K562 (cell line): Measurements from ENCODE around the gene BAG5. TPM values are rescaled to one million over a fixed set of nuclear protein-coding genes. Genes with fewer than 3 reads are reported as not detected.
A peak's percentile ranks its signal among the peaks of the same experiment; 100 is the strongest.

Experiments used
- ATAC-seq: fragments of 200-7000 bp; cut with Tn5 transposase; 3 replicates; pipeline ENCODE4 v1.9.1; 2020; ENCODE audit warnings: moderate library complexity
- BruUV-seq: library from RNA; stranded (reverse); fragments of 400-500 nt; replicated peaks from 2 replicates; lab custom pipeline; 2021; lab: Mats Ljungman, UMichigan
- CTCF ChIA-PET: fragments of 300-600 bp; formaldehyde crosslinking; extraction: SDS; loops from one replicate; lab custom pipeline; 2021; ENCODE audit warnings: low intra/inter-chr PET ratio; lab: Yijun Ruan, JAX
- POLR2A ChIA-PET: fragments of 300-600, 350-650 bp; sonication (Branson Sonifier 250); formaldehyde crosslinking; extraction: SDS; loops from one replicate; lab custom pipeline; 2021; ENCODE audit warnings: antibody characterized with exemption, inconsistent platforms; lab: Yijun Ruan, JAX
- DNase-seq, 4 experiments: peaks; one replicate each; pipeline versions ENCODE4 v3.0.0 to v3.0.0-alpha.2; 2011 to 2018; ENCODE audit warnings: low spot score in 3 of 4, mixed read lengths in 3 of 4; ENCODE audit errors: extremely low read depth in 1 of 4
- FAIRE-seq: peaks from 2 replicates; lab custom pipeline; 2011; peaks lifted over from hg19 to GRCh38; lab: Jason Lieb, UNC
- H2AFZ ChIP-seq: 2 replicates; pipeline ENCODE4 v1.6.0; 2011; ENCODE audit warnings: low read depth, low read length, control low read depth, inconsistent platforms
- H3K27ac ChIP-seq: fragments of 200-600 bp; 3 replicates; pipeline ENCODE4 v1.8.0; 2011; ENCODE audit warnings: low read depth, mild to moderate bottlenecking, control low read depth, inconsistent platforms, low read length, moderate library complexity, mixed read lengths; ENCODE audit errors: extremely low read depth
- H3K27me3 ChIP-seq, 2 experiments: fragments of 300-600 bp in 1 of 2; 2 replicates in 1 of 2; 3 replicates in 1 of 2; pipeline versions ENCODE4 v1.6.0 to v1.8.0; 2011; ENCODE audit warnings: inconsistent platforms in 2 of 2, low read length in 2 of 2, mild to moderate bottlenecking in 1 of 2, mixed read lengths in 1 of 2, moderate library complexity in 1 of 2; ENCODE audit not compliant: control insufficient read depth in 2 of 2, insufficient read depth in 2 of 2
- H3K36me3 ChIP-seq: fragments of 300-600 bp; 3 replicates; pipeline ENCODE4 v1.8.0; 2011; ENCODE audit warnings: mild to moderate bottlenecking, low read length, inconsistent platforms; ENCODE audit not compliant: control insufficient read depth, insufficient read depth
- H3K4me1 ChIP-seq, 2 experiments: fragments of 200-600 bp in 1 of 2; replicated peaks in 1 of 2; 2 replicates in 1 of 2; 3 replicates in 1 of 2; pipeline versions ENCODE4 v1.5.1 to v1.8.0; 2011; ENCODE audit warnings: inconsistent platforms in 2 of 2, low read length in 2 of 2, mild to moderate bottlenecking in 1 of 2, mixed read lengths in 1 of 2, moderate library complexity in 1 of 2; ENCODE audit not compliant: control insufficient read depth in 2 of 2, insufficient read depth in 2 of 2
- H3K4me2 ChIP-seq: 2 replicates; pipeline ENCODE4 v1.6.1; 2011; ENCODE audit warnings: low read length, control low read depth, inconsistent platforms, mixed read lengths; ENCODE audit not compliant: insufficient read depth
- H3K4me3 ChIP-seq: fragments of 200-600 bp; sonication (generic), shearing (Covaris generic); 2 replicates; pipeline ENCODE4 v1.5.1; 2016; ENCODE audit warnings: control low read depth, inconsistent platforms
- H3K79me2 ChIP-seq: fragments of 200-600 bp; 3 replicates; pipeline ENCODE4 v1.8.0; 2011; ENCODE audit warnings: low read length, inconsistent platforms; ENCODE audit not compliant: control insufficient read depth, insufficient read depth
- H3K9ac ChIP-seq, 2 experiments: 2 replicates each; pipeline versions ENCODE4 v1.6.0 to v1.6.1; 2011; ENCODE audit warnings: low read depth in 2 of 2, low read length in 2 of 2, control low read depth in 1 of 2, inconsistent platforms in 1 of 2, mild to moderate bottlenecking in 1 of 2, mixed read lengths in 1 of 2; ENCODE audit not compliant: insufficient read depth in 1 of 2
- H3K9me1 ChIP-seq: one replicate; pipeline ENCODE4 v1.6.0; 2011; ENCODE audit warnings: inconsistent platforms, mild to moderate bottlenecking, low read length, moderate library complexity; ENCODE audit not compliant: control insufficient read depth, insufficient read depth
- H3K9me3 ChIP-seq: replicated peaks from 2 replicates; pipeline ENCODE4 v1.5.1; 2011; ENCODE audit warnings: low read depth, low read length, inconsistent platforms; ENCODE audit not compliant: control insufficient read depth, insufficient read depth
- H4K20me1 ChIP-seq: replicated peaks from 2 replicates; pipeline ENCODE4 v1.6.1; 2011; ENCODE audit warnings: low read length, inconsistent platforms, mixed read lengths; ENCODE audit not compliant: control insufficient read depth, insufficient read depth
- MAFF ChIP-seq: IDR thresholded peaks from 2 replicates; pipeline ENCODE4 v1.6.1; 2012; ENCODE audit warnings: low read length, improper control_type of control experiment
- PCBP1 ChIP-seq: fragments of 200-400 bp; formaldehyde crosslinking; IDR thresholded peaks from 2 replicates; pipeline ENCODE4 v1.6.1; 2018; ENCODE audit warnings: mild to moderate bottlenecking, low read depth, low read length; ENCODE audit not compliant: poor library complexity, severe bottlenecking
- WGBS: fragments of 100-300 bp; shearing (Covaris generic); methylation state at CpG from one replicate; pipeline ENCODE4 v1.1.6; 2016; ENCODE audit warnings: low coverage, mixed read lengths; ENCODE audit not compliant: insufficient coverage; ENCODE audit errors: missing lambda C conversion rate; 5-methylcytosine and 5-hydroxymethylcytosine counted together
- in situ Hi-C: fragments of 300-500 bp; cut with MboI; formaldehyde crosslinking; loops from 4 replicates; pipeline ENCODE4 v1.15.0; 2018; ENCODE audit warnings: inconsistent platforms, mixed read lengths
- intact Hi-C: fragments of 100-400 bp; cut with micrococcal nuclease; formaldehyde crosslinking; loops from 2 replicates; pipeline ENCODE4 v1.14.2; 2022
- polyA plus RNA-seq, 8 experiments: library from polyadenylated mRNA; depleted of rRNA in 4 of 8; stranded (reverse) in 5 of 8; unstranded in 3 of 8; fragments of >200 nt; fragmentation: Nextera tagmentation in 2 of 8; fragmentation: Illumina TruSeq in 1 of 8; extraction: Ambion mirVana in 2 of 8; extraction: Trizol in 1 of 8; gene quantifications; 2 replicates each; pipeline versions ENCODE4 v1.2.1 to v1.2.3, GENCODE V29; 2011 to 2014; ENCODE audit warnings: inconsistent platforms in 1 of 8, missing spikeins in 1 of 8
- total RNA-seq, 7 experiments: library from RNA; depleted of rRNA in 6 of 7; stranded (reverse); fragments of >200 nt in 6 of 7; fragmentation: Illumina TruSeq in 2 of 7; extraction: Trizol in 2 of 7; gene quantifications; 2 replicates each; pipeline versions ENCODE4 v1.2.1 to v1.2.3, GENCODE V29; 2011 to 2021; ENCODE audit warnings: low replicate concordance in 1 of 7
- TF ChIP-seq, protein P1 (sequence below): sonication (generic); formaldehyde crosslinking; IDR thresholded peaks from 2 replicates; pipeline ENCODE4 v1.8.0; 2022; ENCODE audit warnings: missing genetic modification reagents, mild to moderate bottlenecking, borderline replicate concordance
- TF ChIP-seq, protein P2 (sequence below): fragments of 450-650 bp; IDR thresholded peaks from 2 replicates; pipeline ENCODE4 v1.6.1; 2017; ENCODE audit warnings: mild to moderate bottlenecking, moderate library complexity

BAG5 gene
- total and polyA plus RNA-seq, 9 of the 15 experiments (the other 6 are each of a cell fraction or from before 2014, with no cell fraction given), result 7.9 to 21.4 (median 13.2) TPM

DNA sequence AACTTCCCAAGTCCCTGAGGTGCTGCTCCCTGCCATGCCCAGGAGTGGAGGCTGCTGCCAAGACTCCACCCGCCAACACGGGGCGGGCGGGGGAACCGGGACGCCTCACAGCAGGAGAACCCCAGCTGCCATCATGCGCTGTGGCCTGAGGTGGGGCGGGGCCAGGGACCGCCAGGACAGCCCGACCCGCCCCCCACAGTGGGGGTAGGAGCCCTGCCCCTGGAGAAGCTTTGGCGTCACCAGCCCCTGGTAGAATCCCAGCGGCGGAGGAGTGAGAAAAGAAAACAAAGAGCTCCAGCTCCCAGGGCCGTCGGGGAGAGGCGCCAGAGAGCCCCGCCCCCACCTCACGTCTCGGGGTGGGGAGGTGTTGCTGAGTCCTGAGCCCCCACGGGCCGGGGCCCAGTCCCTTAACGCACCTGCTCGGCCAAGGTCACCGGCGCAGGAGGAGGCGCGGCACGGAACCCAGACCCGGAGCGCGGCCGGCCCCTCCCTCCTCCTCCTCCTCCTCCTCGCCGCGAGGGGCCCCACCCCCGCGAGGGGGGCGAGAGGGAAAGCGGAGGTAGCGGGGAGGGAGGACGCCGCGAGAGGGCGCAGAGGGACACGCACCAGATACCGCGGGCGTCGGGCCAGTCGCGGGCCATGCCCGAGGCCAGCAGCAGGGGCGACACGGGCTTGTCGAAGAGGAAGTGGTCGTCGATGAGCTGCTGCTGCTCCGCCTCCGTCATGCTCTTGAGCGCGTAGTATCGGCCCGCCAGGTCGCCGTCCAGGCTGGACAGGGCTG lies 41.6 kb downstream of the BAG5 start:
- H3K4me1 ChIP-seq, result peaks cover 41 to 85% of the 10 kb centered on the region in 2 experiments
- peak overlapping the region; percentile 83 for H3K27ac ChIP-seq
- H3K79me2 ChIP-seq, result peaks cover 23% of the 10 kb centered on the region
- peak overlapping the region; percentile 73 to 93; a peak in 3 of 4 replicates for H3K9ac ChIP-seq
- intact Hi-C loops, result loop anchor here (10.0 kb wide), 1 partner anchor 126 kb away; no protein-coding TSS in a partner anchor
- H3K4me2 ChIP-seq, result peak overlapping the region; percentile 78
- no peak for FAIRE-seq
- POLR2A ChIA-PET, result interaction anchor here (0.6 to 2.5 kb wide), 9 partner anchors 10 to 684 kb away, joined by 3 to 12 read pairs (median 3); no protein-coding TSS in a partner anchor
- BruUV-seq, result no TSS peak
- CTCF ChIA-PET, result no interaction called here
- peak overlapping the region; percentile 45; the same call in 1 of the 2 replicates for H2AFZ ChIP-seq
- peak; percentile 74 for ATAC-seq
- H3K27me3 ChIP-seq, result no peaks in the 10 kb centered on the region
- H4K20me1 ChIP-seq, result peaks cover 13% of the 10 kb centered on the region; the same call in 1 of the 2 replicates
- H3K9me1 ChIP-seq, result no peaks in the 10 kb centered on the region
- peaks cover 23% of the 10 kb centered on the region; the same call in 1 of the 3 replicates for H3K36me3 ChIP-seq
- WGBS, result 0% methylated on average over 4 of the region's 66 CpGs
- in situ Hi-C loops, result no loop called here
- DNase-seq, result peak; percentile 76 to 88 (median 82)
- H3K4me3 ChIP-seq, result peak overlapping the region; percentile 60
- H3K9me3 ChIP-seq, result no peaks in the 10 kb centered on the region
- TF ChIP-seq, protein P1, sequence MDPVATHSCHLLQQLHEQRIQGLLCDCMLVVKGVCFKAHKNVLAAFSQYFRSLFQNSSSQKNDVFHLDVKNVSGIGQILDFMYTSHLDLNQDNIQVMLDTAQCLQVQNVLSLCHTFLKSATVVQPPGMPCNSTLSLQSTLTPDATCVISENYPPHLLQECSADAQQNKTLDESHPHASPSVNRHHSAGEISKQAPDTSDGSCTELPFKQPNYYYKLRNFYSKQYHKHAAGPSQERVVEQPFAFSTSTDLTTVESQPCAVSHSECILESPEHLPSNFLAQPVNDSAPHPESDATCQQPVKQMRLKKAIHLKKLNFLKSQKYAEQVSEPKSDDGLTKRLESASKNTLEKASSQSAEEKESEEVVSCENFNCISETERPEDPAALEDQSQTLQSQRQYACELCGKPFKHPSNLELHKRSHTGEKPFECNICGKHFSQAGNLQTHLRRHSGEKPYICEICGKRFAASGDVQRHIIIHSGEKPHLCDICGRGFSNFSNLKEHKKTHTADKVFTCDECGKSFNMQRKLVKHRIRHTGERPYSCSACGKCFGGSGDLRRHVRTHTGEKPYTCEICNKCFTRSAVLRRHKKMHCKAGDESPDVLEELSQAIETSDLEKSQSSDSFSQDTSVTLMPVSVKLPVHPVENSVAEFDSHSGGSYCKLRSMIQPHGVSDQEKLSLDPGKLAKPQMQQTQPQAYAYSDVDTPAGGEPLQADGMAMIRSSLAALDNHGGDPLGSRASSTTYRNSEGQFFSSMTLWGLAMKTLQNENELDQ, result no peak
- TF ChIP-seq PCBP1 (peak; percentile 16), MAFF (no peak)
- TF ChIP-seq, protein P2, sequence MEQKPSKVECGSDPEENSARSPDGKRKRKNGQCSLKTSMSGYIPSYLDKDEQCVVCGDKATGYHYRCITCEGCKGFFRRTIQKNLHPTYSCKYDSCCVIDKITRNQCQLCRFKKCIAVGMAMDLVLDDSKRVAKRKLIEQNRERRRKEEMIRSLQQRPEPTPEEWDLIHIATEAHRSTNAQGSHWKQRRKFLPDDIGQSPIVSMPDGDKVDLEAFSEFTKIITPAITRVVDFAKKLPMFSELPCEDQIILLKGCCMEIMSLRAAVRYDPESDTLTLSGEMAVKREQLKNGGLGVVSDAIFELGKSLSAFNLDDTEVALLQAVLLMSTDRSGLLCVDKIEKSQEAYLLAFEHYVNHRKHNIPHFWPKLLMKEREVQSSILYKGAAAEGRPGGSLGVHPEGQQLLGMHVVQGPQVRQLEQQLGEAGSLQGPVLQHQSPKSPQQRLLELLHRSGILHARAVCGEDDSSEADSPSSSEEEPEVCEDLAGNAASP, result no peak
